OCI-LY1 (cell line): ENCODE data around the gene PLEKHM3.

ENCODE experiments used
- H2AFZ ChIP-seq: fragments of 200-600 bp; sonication (generic), shearing (Covaris generic); 2 replicates; pipeline ENCODE4 v1.6.0; 2014; ENCODE audit warnings: antibody characterized with exemption, mild to moderate bottlenecking, low read length
- H3F3A ChIP-seq: fragments of 200-600 bp; sonication (generic), shearing (Covaris generic); 2 replicates; pipeline ENCODE4 v1.6.0; 2014; ENCODE audit warnings: mild to moderate bottlenecking, antibody characterized with exemption, low read length, moderate library complexity; ENCODE audit not compliant: insufficient read depth
- H3K27ac ChIP-seq: fragments of 200-600 bp; sonication (generic); 2 replicates; pipeline ENCODE4 v1.5.1; 2014; ENCODE audit warnings: low read length, mixed run types, mild to moderate bottlenecking, low read depth; ENCODE audit not compliant: poor library complexity, severe bottlenecking
- H3K27me3 ChIP-seq: fragments of 200-600 bp; sonication (generic); 2 replicates; pipeline ENCODE4 v1.6.0; 2014; ENCODE audit warnings: antibody characterized with exemption, mild to moderate bottlenecking, low read length, moderate library complexity; ENCODE audit not compliant: insufficient read depth
- H3K36me3 ChIP-seq: fragments of 200-600 bp; sonication (generic); 2 replicates; pipeline ENCODE4 v1.6.1; 2014; ENCODE audit warnings: mild to moderate bottlenecking, antibody characterized with exemption, low read length, moderate library complexity, mixed read lengths; ENCODE audit not compliant: insufficient read depth
- H3K4me1 ChIP-seq: fragments of 200-600 bp; sonication (generic); 2 replicates; pipeline ENCODE4 v1.5.1; 2014; ENCODE audit warnings: mild to moderate bottlenecking, low read length, moderate library complexity; ENCODE audit not compliant: insufficient read depth, severe bottlenecking
- H3K4me2 ChIP-seq: fragments of 200-600 bp; sonication (generic), shearing (Covaris generic); 2 replicates; pipeline ENCODE4 v1.6.1; 2014; ENCODE audit warnings: low read length
- H3K4me3 ChIP-seq: fragments of 200-600 bp; sonication (generic); 2 replicates; pipeline ENCODE4 v1.5.1; 2014; ENCODE audit warnings: low read length, low read depth, mild to moderate bottlenecking, mixed read lengths; ENCODE audit not compliant: poor library complexity, severe bottlenecking
- H3K79me2 ChIP-seq: fragments of 200-600 bp; shearing (Covaris generic); 2 replicates; pipeline ENCODE4 v1.6.1; 2016; ENCODE audit warnings: mixed run types, low read length, mixed read lengths; ENCODE audit not compliant: insufficient read depth
- H3K9ac ChIP-seq: fragments of 200-600 bp; sonication (generic), shearing (Covaris generic); 2 replicates; pipeline ENCODE4 v1.6.1; 2014; ENCODE audit warnings: mild to moderate bottlenecking, low read length, mixed read lengths
- H3K9me2 ChIP-seq: fragments of 200-600 bp; sonication (generic), shearing (Covaris generic); 2 replicates; pipeline ENCODE4 v1.6.1; 2014; ENCODE audit warnings: low read depth, mild to moderate bottlenecking, low read length, mixed read lengths
- H3K9me3 ChIP-seq: fragments of 200-600 bp; shearing (Covaris generic); 2 replicates; pipeline ENCODE4 v1.6.1; 2014; ENCODE audit warnings: low read length, mixed read lengths
- H4K20me1 ChIP-seq: fragments of 200-600 bp; sonication (generic), shearing (Covaris generic); 2 replicates; pipeline ENCODE4 v1.6.0; 2016; ENCODE audit warnings: mild to moderate bottlenecking, low read length; ENCODE audit not compliant: insufficient read depth
- CTCF ChIP-seq: fragments of 200-600 bp; sonication (generic), shearing (Covaris generic); IDR thresholded peaks from 2 replicates; pipeline ENCODE4 v1.5.1; 2017; ENCODE audit warnings: mild to moderate bottlenecking, antibody characterized with exemption, low read length, moderate library complexity, mixed read lengths
- EZH2 ChIP-seq: fragments of 200-600 bp; sonication (generic), shearing (Covaris generic); IDR thresholded peaks from 2 replicates; pipeline ENCODE4 v1.8.0; 2017; ENCODE audit warnings: borderline replicate concordance, mixed run types, mild to moderate bottlenecking, antibody characterized with exemption, low read length, moderate library complexity, mixed read lengths

Gene PLEKHM3

GRCh38 chr2:207892716-207893402, 132.5 kb downstream of the PLEKHM3 start:
- no peak overlapping the region for H3K4me2 ChIP-seq
- H3K9me2 ChIP-seq: no peaks in the 10 kb centered on the region
- H3K79me2 ChIP-seq: no peaks in the 10 kb centered on the region
- H3K4me1 ChIP-seq: no peaks in the 10 kb centered on the region
- H3K27ac ChIP-seq: no peak overlapping the region
- H3K4me3 ChIP-seq: no peak overlapping the region
- no peaks in the 10 kb centered on the region for H3F3A ChIP-seq
- no peaks in the 10 kb centered on the region for H3K36me3 ChIP-seq
- TF ChIP-seq EZH2: no peak
- no peak for TF ChIP-seq CTCF
- H3K9ac ChIP-seq: no peak overlapping the region
- H4K20me1 ChIP-seq: no peaks in the 10 kb centered on the region
- no peaks in the 10 kb centered on the region for H3K9me3 ChIP-seq
- no peak overlapping the region for H2AFZ ChIP-seq
- H3K27me3 ChIP-seq: no peaks in the 10 kb centered on the region

GRCh38 chr2:207891086-207891844, 134.1 kb downstream of the PLEKHM3 start:
- H3K27me3 ChIP-seq: no peaks in the 10 kb centered on the region
- H2AFZ ChIP-seq: no peak overlapping the region
- no peaks in the 10 kb centered on the region for H4K20me1 ChIP-seq
- TF ChIP-seq EZH2: no peak
- no peak for TF ChIP-seq CTCF
- H3K9me2 ChIP-seq: no peaks in the 10 kb centered on the region
- no peak overlapping the region for H3K4me3 ChIP-seq
- H3K27ac ChIP-seq: no peak overlapping the region
- H3K9me3 ChIP-seq: no peaks in the 10 kb centered on the region
- H3F3A ChIP-seq: no peaks in the 10 kb centered on the region
- no peaks in the 10 kb centered on the region for H3K79me2 ChIP-seq
- H3K4me2 ChIP-seq: no peak overlapping the region
- H3K36me3 ChIP-seq: no peaks in the 10 kb centered on the region
- H3K4me1 ChIP-seq: no peaks in the 10 kb centered on the region
- H3K9ac ChIP-seq: no peak overlapping the region

GRCh38 chr2:207887500-207887899, 137.8 kb downstream of the PLEKHM3 start:
- Histone ChIP-seq H3K27me3 (no peaks in the 10 kb centered on the region), H3K9ac (no peak overlapping the region), H3K9me2 (no peaks in the 10 kb centered on the region), H3K4me1 (no peaks in the 10 kb centered on the region), H3K4me3 (no peak overlapping the region), H3K4me2 (no peak overlapping the region), H3F3A (no peaks in the 10 kb centered on the region), H3K9me3 (no peaks in the 10 kb centered on the region), H3K36me3 (no peaks in the 10 kb centered on the region), H3K27ac (no peak overlapping the region), H2AFZ (no peak overlapping the region), H3K79me2 (no peaks in the 10 kb centered on the region), H4K20me1 (no peaks in the 10 kb centered on the region)
- TF ChIP-seq EZH2: no peak
- no peak for TF ChIP-seq CTCF
